Measurements from ENCODE around the gene AGGF1.

Gene AGGF1

DNA sequence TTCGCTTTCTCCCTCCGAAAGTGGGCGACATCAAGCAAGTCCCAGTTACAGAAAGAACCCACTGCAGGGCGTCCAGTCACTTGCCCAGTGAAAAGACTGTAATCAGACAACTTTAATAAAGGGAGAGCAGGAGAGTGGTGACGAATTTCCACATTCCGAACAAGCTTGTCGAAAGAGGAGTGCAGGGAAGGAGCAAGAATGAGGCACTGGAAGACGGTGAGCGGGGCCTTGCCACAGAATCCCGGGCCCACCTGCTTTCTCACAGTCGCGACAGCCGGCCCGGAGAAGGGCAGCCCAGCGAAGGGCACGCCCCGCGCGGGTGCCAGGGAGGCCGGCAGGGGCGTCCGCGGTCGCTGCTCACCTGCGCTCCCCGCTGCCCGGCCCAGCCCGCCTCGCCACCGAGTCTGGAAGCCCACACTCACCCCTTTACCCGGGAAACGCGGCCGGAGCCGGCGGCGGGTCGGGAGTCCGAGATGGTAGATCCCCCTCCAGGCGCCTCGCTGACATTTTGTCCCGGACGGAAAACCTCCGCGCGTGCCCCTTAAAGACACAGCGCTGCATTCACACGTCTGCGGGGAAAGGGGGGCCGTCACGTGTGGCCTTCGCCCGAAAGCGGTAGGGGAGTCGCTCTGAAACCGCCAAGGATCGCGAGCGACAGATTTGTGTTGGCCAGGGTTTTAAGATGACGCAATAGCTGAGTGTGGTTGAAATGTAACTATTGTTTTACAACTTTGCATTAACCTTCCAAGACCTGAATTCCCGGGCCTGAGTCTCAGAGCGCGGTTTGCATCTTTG lies 56.7 kb downstream of the AGGF1 start, which contains the start of gene ZBED3:
TSS of gene ZBED3 (minus strand) at position 597 of the 795 bp plus-strand sequence. CDS start 9,407 bp downstream, outside the sequence.
- TF ChIP-seq, protein P1, sequence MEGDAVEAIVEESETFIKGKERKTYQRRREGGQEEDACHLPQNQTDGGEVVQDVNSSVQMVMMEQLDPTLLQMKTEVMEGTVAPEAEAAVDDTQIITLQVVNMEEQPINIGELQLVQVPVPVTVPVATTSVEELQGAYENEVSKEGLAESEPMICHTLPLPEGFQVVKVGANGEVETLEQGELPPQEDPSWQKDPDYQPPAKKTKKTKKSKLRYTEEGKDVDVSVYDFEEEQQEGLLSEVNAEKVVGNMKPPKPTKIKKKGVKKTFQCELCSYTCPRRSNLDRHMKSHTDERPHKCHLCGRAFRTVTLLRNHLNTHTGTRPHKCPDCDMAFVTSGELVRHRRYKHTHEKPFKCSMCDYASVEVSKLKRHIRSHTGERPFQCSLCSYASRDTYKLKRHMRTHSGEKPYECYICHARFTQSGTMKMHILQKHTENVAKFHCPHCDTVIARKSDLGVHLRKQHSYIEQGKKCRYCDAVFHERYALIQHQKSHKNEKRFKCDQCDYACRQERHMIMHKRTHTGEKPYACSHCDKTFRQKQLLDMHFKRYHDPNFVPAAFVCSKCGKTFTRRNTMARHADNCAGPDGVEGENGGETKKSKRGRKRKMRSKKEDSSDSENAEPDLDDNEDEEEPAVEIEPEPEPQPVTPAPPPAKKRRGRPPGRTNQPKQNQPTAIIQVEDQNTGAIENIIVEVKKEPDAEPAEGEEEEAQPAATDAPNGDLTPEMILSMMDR (IDR thresholded peaks at IDR 0.05; ENCODE audit: borderline replicate concordance, insufficient read depth, low read depth, low read length) = 0 out of 2 replicates have a peak, but pooled peaks have one; percentile 10

DNA sequence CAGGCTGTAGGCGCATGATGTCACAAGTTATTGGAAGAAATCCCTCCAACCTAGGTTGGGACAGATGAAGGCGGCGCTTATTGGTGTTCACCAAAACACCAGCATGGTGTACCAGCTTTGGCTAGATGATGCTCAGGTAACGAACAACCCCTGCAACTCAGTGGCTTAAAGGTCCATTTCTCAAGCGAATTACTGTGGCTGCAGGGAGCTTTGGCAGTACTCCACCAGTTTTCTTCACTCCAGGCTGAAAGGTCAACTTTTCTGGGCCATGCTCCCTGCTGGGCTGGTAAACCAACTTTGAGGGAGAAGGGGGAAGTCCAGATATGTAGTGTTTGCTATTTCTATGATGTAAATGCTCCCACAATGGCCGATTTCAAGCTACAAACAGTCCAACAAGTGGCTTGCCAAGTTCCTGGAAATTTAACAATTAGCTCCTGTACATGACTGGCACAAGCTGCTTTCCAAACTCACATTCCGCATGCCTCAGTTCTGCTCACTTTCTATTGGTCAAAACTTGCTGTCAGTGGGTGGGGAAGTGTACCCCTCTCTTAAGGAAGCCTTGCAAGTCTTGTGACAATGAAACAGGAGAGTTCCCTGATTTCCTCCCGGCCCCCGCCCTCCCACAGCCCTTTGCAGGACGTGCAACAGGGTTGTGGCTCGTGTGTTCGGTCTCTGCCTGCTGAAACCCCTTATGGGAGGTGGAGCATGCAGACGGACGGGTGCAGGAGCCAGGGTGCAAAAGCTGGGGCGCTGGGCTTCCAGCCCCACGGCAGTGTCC lies 57.5 kb downstream of the AGGF1 start:
- peak overlapping the region; percentile 75 for H3K4me3 ChIP-seq (ENCODE audit: low read depth, low read length)
- TF ChIP-seq, protein P1 (IDR thresholded peaks at IDR 0.05; ENCODE audit: borderline replicate concordance, insufficient read depth, low read depth, low read length) = no peak

More for the DNA sequence above, 56.7 kb downstream of the AGGF1 start, which contains the start of gene ZBED3:
- peak within 1 kb of the TSS; percentile 75 for H3K4me3 ChIP-seq (ENCODE audit: low read depth, low read length)

DNA sequence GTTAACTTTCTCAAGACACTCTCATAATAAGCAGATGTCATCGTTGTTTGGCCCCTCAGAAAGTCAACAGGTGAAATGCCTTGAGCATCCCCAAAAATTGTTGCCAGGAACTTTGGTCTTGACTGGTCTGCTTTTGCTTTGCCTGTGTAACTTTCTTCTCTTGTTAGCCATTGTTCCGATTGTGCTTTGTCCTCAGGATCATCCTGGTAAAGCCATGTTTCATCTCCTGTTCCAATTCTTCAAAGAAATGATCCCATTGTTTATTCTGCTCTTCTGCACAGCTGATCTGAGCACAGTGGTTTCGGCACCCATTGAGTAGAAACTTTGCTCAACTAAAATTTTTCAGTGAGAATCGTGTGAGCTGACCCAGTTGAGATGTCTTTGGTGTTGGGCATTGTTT lies 65.0 kb downstream of the AGGF1 start:
- H3K4me3 ChIP-seq (ENCODE audit: low read depth, low read length) = no peak overlapping the region
- TF ChIP-seq, protein P1 (IDR thresholded peaks at IDR 0.05; ENCODE audit: borderline replicate concordance, insufficient read depth, low read depth, low read length) = no peak

DNA sequence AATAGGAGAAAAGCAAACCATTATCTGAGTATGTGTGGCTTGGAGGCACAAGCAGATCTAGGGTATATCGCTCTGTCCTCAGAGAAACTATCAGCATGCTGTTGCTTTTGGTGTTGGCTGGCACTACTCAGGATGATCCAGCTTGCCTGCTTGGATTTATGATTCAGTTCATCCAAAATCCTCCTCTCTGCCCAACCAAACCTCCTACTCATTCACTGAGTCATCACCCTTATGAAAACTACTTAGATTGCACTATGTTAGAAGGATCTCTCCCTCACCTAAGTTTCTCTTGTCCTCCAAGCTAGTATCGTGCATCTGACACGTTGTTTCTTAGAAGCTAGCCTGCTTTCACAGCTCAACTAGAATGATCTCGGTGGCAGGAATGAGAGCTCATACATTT lies 71.1 kb downstream of the AGGF1 start:
- no peak overlapping the region for H3K4me3 ChIP-seq (ENCODE audit: low read depth, low read length)
- TF ChIP-seq, protein P1 (IDR thresholded peaks at IDR 0.05; ENCODE audit: borderline replicate concordance, insufficient read depth, low read depth, low read length) = no peak

DNA sequence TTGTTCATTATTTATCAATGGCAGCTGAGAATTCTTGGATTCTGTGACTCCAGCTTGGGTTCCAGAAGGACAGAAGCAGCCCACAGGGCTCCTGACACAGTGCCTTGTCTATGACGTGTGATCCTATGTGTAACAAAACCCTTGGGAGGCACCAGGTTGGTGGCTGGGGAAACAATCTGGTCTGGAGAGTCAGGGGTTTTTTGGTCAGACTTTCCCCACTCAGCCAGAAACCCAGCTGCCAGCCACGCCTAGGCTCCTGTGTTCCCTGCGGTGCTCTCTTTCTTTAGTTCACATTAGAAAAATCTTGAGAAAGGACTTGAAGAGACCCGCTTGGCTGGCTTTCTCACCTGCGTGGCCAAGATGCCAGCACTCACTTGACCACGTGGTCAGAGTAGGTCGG lies 72.3 kb downstream of the AGGF1 start:
- TF ChIP-seq, protein P1 (IDR thresholded peaks at IDR 0.05; ENCODE audit: borderline replicate concordance, insufficient read depth, low read depth, low read length) = no peak
- no peak overlapping the region for H3K4me3 ChIP-seq (ENCODE audit: low read depth, low read length)

DNA sequence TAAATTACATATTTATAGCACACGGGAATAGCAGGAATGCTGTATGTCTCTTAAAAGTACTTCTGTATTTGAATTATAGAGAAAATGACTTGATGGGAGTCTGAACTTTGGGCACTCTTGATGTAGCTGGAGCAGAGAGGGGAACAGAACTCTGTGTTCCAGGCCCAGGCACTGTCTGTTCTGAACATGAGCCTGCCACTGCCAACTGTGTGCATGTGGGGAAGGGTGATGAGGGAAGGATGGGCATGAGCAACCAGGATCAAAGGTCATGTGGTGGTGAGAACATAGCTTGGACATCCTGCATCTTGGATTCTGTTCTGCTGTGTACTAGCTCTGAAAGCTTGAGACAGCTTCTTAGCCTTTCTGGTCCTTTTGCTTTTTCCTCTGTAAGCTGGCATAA lies 73.3 kb downstream of the AGGF1 start:
- no peak overlapping the region for H3K4me3 ChIP-seq (ENCODE audit: low read depth, low read length)
- TF ChIP-seq, protein P1 (IDR thresholded peaks at IDR 0.05; ENCODE audit: borderline replicate concordance, insufficient read depth, low read depth, low read length) = no peak

All from GM12875 (cell line).